Body of pancreas (tissue), 4 donors: ENCODE results near the gene SCG5. TPM values are rescaled to one million over a fixed set of nuclear protein-coding genes. Genes with fewer than 3 reads are reported as not detected.

Source experiments
- ATAC-seq: fragments of 150-250 bp; one replicate; pipeline ENCODE4 v1.9.1; 2016
- DNase-seq, 4 donors: peaks; one replicate each; pipeline ENCODE4 v3.0.0-alpha.2; 2019
- H3K27ac ChIP-seq, 4 donors: fragments of 200-600 bp; sonication (generic); 1 replicate in 3 of 4; 2 replicates in 1 of 4; pipeline versions ENCODE4 v1.5.1 to v1.6.1; 2016 to 2019; ENCODE audit warnings: mild to moderate bottlenecking in 1 of 4, mixed read lengths in 1 of 4, moderate library complexity in 1 of 4
- H3K27me3 ChIP-seq, 2 donors: fragments of 200-600 bp; sonication (generic); one replicate each; pipeline ENCODE4 v1.6.0; 2016; ENCODE audit warnings: mild to moderate bottlenecking in 1 of 2
- H3K36me3 ChIP-seq, 2 donors: fragments of 200-600 bp; sonication (generic); replicated peaks in 1 of 2; 2 replicates each; pipeline ENCODE4 v1.5.1; 2016; ENCODE audit warnings: low read depth in 2 of 2; ENCODE audit not compliant: insufficient read depth in 1 of 2
- H3K4me1 ChIP-seq: fragments of 200-600 bp; sonication (generic); one replicate; pipeline ENCODE4 v1.6.0; 2016
- H3K4me3 ChIP-seq, 2 donors: fragments of 200-600 bp; sonication (generic); 1 replicate in 1 of 2; 2 replicates in 1 of 2; pipeline ENCODE4 v1.5.1; 2016 to 2019
- H3K9me3 ChIP-seq, 3 donors: fragments of 200-600 bp; sonication (generic); 1 replicate in 2 of 3; 2 replicates in 1 of 3; pipeline ENCODE4 v1.5.1; 2016
- POLR2A ChIP-seq, 3 donors: fragments of 450-650 bp; IDR thresholded peaks; one replicate each; pipeline ENCODE4 v1.6.1; 2016; ENCODE audit warnings: antibody characterized with exemption in 3 of 3, mild to moderate bottlenecking in 2 of 3
- WGBS, 2 donors: methylation state at CpG; one replicate each; pipeline ENCODE4 v1.1.5; 2017; 5-methylcytosine and 5-hydroxymethylcytosine counted together
- intact Hi-C: fragments of 100-400 bp; cut with DNase I; formaldehyde crosslinking; loops from one replicate; pipeline ENCODE4 v1.15.1; 2023
- total RNA-seq, 2 donors: library from RNA; depleted of rRNA; stranded (reverse); fragments of >200 nt; gene quantifications; one replicate each; pipeline ENCODE4 v1.1.0, GENCODE V29; 2016
- TF ChIP-seq, protein P1 (sequence below), 7 experiments: fragments of 450-650 bp in 4 of 7; fragments of 200-600 bp in 3 of 7; sonication (generic) in 3 of 7; IDR thresholded peaks; one replicate each; pipeline ENCODE4 v1.5.1; 2016 to 2019; ENCODE audit warnings: antibody characterized with exemption in 7 of 7

SCG5 gene
- total RNA-seq, 2 donors from 2014 or later = 49.4 to 50.1 TPM

DNA sequence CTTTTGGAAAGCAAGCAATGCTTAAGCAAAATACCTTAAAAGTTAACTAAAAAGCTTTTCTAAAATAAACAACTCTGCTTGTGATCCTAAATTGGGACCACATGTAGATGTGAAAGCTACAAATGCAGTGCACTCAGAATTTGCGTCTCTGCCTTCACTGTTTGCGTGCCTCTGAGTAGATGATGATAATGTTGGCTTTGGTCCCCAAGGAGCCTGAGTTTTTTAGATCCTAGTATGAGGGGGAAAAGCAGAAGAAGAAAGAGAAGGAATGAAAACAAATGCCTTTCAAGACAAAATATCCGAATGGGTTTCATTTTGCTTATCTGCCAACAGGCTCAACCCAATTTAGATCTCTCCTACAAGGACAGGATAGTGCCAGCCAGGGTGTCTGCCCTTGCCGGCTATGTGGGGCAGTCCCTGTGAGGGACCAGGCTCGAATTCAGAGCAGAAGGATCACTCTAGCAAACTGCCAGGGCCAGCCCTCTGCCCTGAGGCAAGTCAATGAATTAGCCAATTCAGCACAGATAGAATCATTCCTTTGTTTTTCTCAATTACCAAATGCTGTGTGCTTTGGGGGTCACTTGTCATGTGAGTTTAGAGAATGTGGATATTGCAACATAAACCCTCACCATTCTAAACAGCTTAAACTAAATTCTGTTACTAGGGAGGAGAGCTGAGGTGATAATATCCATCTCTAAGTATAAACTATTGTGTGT lies 28.5 kb downstream of the SCG5 start:
- 49 to 66% methylated on average over 5 of the region's 5 CpGs for WGBS, 2 donors
- Histone ChIP-seq H3K9me3 (no peaks in the 10 kb centered on the region), H3K27ac (no peak overlapping the region), H3K27me3 (no peaks in the 10 kb centered on the region), H3K36me3 (no peaks in the 10 kb centered on the region), H3K4me1 (no peaks in the 10 kb centered on the region), H3K4me3 (no peak overlapping the region)
- TF ChIP-seq, protein P1, sequence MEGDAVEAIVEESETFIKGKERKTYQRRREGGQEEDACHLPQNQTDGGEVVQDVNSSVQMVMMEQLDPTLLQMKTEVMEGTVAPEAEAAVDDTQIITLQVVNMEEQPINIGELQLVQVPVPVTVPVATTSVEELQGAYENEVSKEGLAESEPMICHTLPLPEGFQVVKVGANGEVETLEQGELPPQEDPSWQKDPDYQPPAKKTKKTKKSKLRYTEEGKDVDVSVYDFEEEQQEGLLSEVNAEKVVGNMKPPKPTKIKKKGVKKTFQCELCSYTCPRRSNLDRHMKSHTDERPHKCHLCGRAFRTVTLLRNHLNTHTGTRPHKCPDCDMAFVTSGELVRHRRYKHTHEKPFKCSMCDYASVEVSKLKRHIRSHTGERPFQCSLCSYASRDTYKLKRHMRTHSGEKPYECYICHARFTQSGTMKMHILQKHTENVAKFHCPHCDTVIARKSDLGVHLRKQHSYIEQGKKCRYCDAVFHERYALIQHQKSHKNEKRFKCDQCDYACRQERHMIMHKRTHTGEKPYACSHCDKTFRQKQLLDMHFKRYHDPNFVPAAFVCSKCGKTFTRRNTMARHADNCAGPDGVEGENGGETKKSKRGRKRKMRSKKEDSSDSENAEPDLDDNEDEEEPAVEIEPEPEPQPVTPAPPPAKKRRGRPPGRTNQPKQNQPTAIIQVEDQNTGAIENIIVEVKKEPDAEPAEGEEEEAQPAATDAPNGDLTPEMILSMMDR (IDR thresholded peaks at IDR 0.05) = no peak
- TF ChIP-seq POLR2A (IDR thresholded peaks at IDR 0.05) = no peak
- DNase-seq (no peak), ATAC-seq (no peak)
- intact Hi-C loops = no loop called here

GRCh38 chr15:32670623-32671022 lies 29.1 kb downstream of the SCG5 start:
- Histone ChIP-seq H3K4me1 (no peaks in the 10 kb centered on the region), H3K27ac (no peak overlapping the region), H3K27me3 (no peaks in the 10 kb centered on the region), H3K9me3 (no peaks in the 10 kb centered on the region), H3K36me3 (no peaks in the 10 kb centered on the region), H3K4me3 (no peak overlapping the region)
- intact Hi-C loops = no loop called here
- TF ChIP-seq, protein P1 (IDR thresholded peaks at IDR 0.05) = no peak
- no peak for TF ChIP-seq POLR2A (IDR thresholded peaks at IDR 0.05)
- DNase-seq (no peak), ATAC-seq (no peak)
- 70 to 75% methylated on average over 3 of the region's 3 CpGs for WGBS, 2 donors

GRCh38 chr15:32671339-32672325 lies 30.1 kb downstream of the SCG5 start:
- TF ChIP-seq POLR2A (IDR thresholded peaks at IDR 0.05) = no peak
- TF ChIP-seq, protein P1 (IDR thresholded peaks at IDR 0.05) = no peak
- WGBS, 2 donors = 90 to 96% methylated on average over 28 to 29 of the region's 29 CpGs

DNA sequence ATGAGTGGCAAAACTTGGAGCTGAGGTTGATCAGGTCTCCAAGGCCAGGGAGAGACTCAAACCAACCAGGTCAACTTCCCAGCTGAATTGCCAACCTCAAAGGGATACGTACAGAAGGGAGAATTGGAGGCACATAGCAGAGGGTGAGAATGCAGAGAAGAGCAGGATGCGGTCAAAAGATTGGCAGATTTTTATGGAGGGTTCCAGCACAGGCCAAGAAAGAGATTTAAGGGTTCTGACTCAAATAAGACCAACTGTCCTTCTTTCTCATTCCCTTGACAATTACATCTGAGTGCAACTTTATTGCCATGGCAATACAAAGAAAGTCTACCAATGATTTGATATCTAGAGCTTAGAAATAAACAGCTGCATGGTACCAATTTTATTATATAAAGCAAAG lies 33.2 kb downstream of the SCG5 start:
- H3K36me3 ChIP-seq = no peaks in the 10 kb centered on the region
- peaks cover 9% of the 10 kb centered on the region for H3K4me1 ChIP-seq
- WGBS, 2 donors = 96 to 100% methylated on average over 2 of the region's 2 CpGs
- TF ChIP-seq, protein P1 (IDR thresholded peaks at IDR 0.05) = no peak
- TF ChIP-seq POLR2A (IDR thresholded peaks at IDR 0.05) = no peak
- no peaks in the 10 kb centered on the region for H3K9me3 ChIP-seq
- H3K4me3 ChIP-seq = no peak overlapping the region
- ATAC-seq (no peak), DNase-seq (no peak)
- no peak overlapping the region for H3K27ac ChIP-seq
- intact Hi-C loops = no loop called here
- H3K27me3 ChIP-seq = no peaks in the 10 kb centered on the region

More at GRCh38 chr15:32671339-32672325, 30.1 kb downstream of the SCG5 start:
- Histone ChIP-seq H3K9me3 (no peaks in the 10 kb centered on the region), H3K36me3 (no peaks in the 10 kb centered on the region), H3K27me3 (no peaks in the 10 kb centered on the region), H3K27ac (no peak overlapping the region), H3K4me1 (no peaks in the 10 kb centered on the region), H3K4me3 (no peak overlapping the region)
- ATAC-seq (no peak), DNase-seq (no peak)
- intact Hi-C loops = no loop called here
